Ovary (tissue), 9 donors: ENCODE data around the gene MAPT. TPM values are rescaled to one million over a fixed set of nuclear protein-coding genes. Genes with fewer than 3 reads are reported as not detected.

Experiments
- DNase-seq, 5 donors: peaks; one replicate each; pipeline ENCODE4 v3.0.0-alpha.2; 2019 to 2020
- H3K27ac ChIP-seq, 2 donors: fragments of 200-600 bp; one replicate each; pipeline versions ENCODE4 v1.5.1 to v1.8.0; 2019 to 2022
- H3K27me3 ChIP-seq: fragments of 200-600 bp; one replicate; pipeline ENCODE4 v1.8.0; 2022
- H3K36me3 ChIP-seq: fragments of 200-600 bp; sonication (generic); one replicate; pipeline ENCODE4 v1.5.1; 2019
- H3K4me1 ChIP-seq: one replicate; pipeline ENCODE4 v1.8.1; 2013; ENCODE audit warnings: mild to moderate bottlenecking, moderate library complexity; ENCODE audit not compliant: insufficient read depth
- H3K4me3 ChIP-seq: fragments of 200-600 bp; sonication (generic); one replicate; pipeline ENCODE4 v1.5.1; 2017
- H3K9me3 ChIP-seq, 2 donors: fragments of 200-600 bp in 1 of 2; sonication (generic) in 1 of 2; one replicate each; pipeline versions ENCODE4 v1.5.1 to v1.8.1; 2013 to 2019; ENCODE audit warnings: mild to moderate bottlenecking in 1 of 2, moderate library complexity in 1 of 2
- EP300 ChIP-seq: sonication (generic); formaldehyde crosslinking; IDR thresholded peaks from one replicate; pipeline ENCODE4 v1.6.1; 2017; ENCODE audit warnings: antibody characterized with exemption
- POLR2A ChIP-seq: fragments of 450-650 bp; IDR thresholded peaks from one replicate; pipeline ENCODE4 v1.6.1; 2017; ENCODE audit warnings: antibody characterized with exemption, mild to moderate bottlenecking, moderate library complexity
- WGBS, 3 donors: extraction: QIAGEN DNeasy Blood & Tissue Kit in 1 of 3; methylation state at CpG; one replicate each; pipeline versions ENCODE4 v1.1.5 to v1.1.7; 2013 to 2017; 5-methylcytosine and 5-hydroxymethylcytosine counted together
- intact Hi-C, 4 donors: fragments of 100-400 bp; cut with DNase I; formaldehyde crosslinking; loops; one replicate each; pipeline versions ENCODE4 v1.11.0 to v1.15.1; 2022 to 2023
- polyA plus RNA-seq, 2 donors: library from polyadenylated mRNA; stranded (reverse); fragments of 200-250 nt in 1 of 2; fragments of 350-450 nt in 1 of 2; fragmentation: Illumina TruSeq in 1 of 2; extraction: RNeasy Lipid Tissue Mini Kit (QIAGEN cat#74804) in 1 of 2; gene quantifications; one replicate each; pipeline ENCODE4 v1.2.3, GENCODE V29; 2013 to 2014
- total RNA-seq, 7 donors: library from RNA; depleted of rRNA in 2 of 7; stranded (reverse); fragments of >200 nt in 2 of 7; fragmentation: NEBNext Ultra II Directional in 3 of 7; extraction: Animal tissue kit (Norgen Biotek cat#: 25700) in 3 of 7; gene quantifications; one replicate each; pipeline versions ENCODE4 v1.1.0 to v1.2.4, GENCODE V29; 2016 to 2023
- TF ChIP-seq, protein P1 (sequence below), 3 donors: fragments of 450-650 bp in 2 of 3; fragments of 200-600 bp in 1 of 3; IDR thresholded peaks; one replicate each; pipeline versions ENCODE4 v1.5.1 to v1.8.0; 2016 to 2022; ENCODE audit warnings: antibody characterized with exemption in 3 of 3, mild to moderate bottlenecking in 1 of 3
- donor health status: DM: no; HTN: no; CAD: no; lungs with moderate emphysema.
- donor health status: DM: no; HTN: no; CAD: no.
- donor health status: Bipolar disorder and iron deficiency.
- donor health status: DM: yes; HTN: yes; CAD: no.
- donor health status: DM: no; HTN: no; CAD: no.
- donor health status: DM: yes; HTN: yes; CAD: no.

MAPT gene
- total and polyA plus RNA-seq, 9 donors = 0.40 to 2.2 (median 1.1) TPM

DNA sequence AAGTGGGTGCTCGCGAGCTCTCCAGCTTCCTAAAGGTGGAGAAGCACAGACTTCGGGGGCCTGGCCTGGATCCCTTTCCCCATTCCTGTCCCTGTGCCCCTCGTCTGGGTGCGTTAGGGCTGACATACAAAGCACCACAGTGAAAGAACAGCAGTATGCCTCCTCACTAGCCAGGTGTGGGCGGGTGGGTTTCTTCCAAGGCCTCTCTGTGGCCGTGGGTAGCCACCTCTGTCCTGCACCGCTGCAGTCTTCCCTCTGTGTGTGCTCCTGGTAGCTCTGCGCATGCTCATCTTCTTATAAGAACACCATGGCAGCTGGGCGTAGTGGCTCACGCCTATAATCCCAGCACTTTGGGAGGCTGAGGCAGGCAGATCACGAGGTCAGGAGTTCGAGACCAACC lies 102.8 kb downstream of the MAPT start:
- Histone ChIP-seq H3K4me3 (no peak overlapping the region), H3K9me3 (no peaks in the 10 kb centered on the region), H3K36me3 (no peaks in the 10 kb centered on the region), H3K4me1 (no peaks in the 10 kb centered on the region), H3K27me3 (no peaks in the 10 kb centered on the region), H3K27ac (no peak overlapping the region)
- intact Hi-C loops = no loop called here
- DNase-seq = no peak
- no peak for TF ChIP-seq POLR2A
- TF ChIP-seq EP300 = no peak
- TF ChIP-seq, protein P1, sequence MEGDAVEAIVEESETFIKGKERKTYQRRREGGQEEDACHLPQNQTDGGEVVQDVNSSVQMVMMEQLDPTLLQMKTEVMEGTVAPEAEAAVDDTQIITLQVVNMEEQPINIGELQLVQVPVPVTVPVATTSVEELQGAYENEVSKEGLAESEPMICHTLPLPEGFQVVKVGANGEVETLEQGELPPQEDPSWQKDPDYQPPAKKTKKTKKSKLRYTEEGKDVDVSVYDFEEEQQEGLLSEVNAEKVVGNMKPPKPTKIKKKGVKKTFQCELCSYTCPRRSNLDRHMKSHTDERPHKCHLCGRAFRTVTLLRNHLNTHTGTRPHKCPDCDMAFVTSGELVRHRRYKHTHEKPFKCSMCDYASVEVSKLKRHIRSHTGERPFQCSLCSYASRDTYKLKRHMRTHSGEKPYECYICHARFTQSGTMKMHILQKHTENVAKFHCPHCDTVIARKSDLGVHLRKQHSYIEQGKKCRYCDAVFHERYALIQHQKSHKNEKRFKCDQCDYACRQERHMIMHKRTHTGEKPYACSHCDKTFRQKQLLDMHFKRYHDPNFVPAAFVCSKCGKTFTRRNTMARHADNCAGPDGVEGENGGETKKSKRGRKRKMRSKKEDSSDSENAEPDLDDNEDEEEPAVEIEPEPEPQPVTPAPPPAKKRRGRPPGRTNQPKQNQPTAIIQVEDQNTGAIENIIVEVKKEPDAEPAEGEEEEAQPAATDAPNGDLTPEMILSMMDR (IDR thresholded peaks at IDR 0.05) = no peak
- 88 to 91% (median 88%) methylated on average over 13 of the region's 13 CpGs for WGBS, 3 donors

DNA sequence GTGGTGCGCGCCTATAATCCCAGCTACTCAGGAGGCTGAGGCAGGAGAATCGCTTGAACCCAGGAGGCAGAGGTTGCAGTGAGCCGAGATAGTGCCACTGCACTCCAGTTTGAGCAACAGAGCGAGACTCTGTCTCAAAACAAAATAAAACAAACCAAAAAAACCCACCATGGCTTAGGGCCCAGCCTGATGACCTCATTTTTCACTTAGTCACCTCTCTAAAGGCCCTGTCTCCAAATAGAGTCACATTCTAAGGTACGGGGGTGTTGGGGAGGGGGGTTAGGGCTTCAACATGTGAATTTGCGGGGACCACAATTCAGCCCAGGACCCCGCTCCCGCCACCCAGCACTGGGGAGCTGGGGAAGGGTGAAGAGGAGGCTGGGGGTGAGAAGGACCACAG lies 103.3 kb downstream of the MAPT start:
- no peaks in the 10 kb centered on the region for H3K36me3 ChIP-seq
- H3K9me3 ChIP-seq = no peaks in the 10 kb centered on the region
- intact Hi-C loops = no loop called here
- H3K4me1 ChIP-seq = no peaks in the 10 kb centered on the region
- no peak overlapping the region for H3K27ac ChIP-seq
- no peak for DNase-seq
- H3K27me3 ChIP-seq = no peaks in the 10 kb centered on the region
- TF ChIP-seq EP300 (no peak), POLR2A (no peak)
- TF ChIP-seq, protein P1 (IDR thresholded peaks at IDR 0.05) = no peak
- no peak overlapping the region for H3K4me3 ChIP-seq
- 80 to 87% (median 85%) methylated on average over 9 of the region's 9 CpGs for WGBS, 3 donors

DNA sequence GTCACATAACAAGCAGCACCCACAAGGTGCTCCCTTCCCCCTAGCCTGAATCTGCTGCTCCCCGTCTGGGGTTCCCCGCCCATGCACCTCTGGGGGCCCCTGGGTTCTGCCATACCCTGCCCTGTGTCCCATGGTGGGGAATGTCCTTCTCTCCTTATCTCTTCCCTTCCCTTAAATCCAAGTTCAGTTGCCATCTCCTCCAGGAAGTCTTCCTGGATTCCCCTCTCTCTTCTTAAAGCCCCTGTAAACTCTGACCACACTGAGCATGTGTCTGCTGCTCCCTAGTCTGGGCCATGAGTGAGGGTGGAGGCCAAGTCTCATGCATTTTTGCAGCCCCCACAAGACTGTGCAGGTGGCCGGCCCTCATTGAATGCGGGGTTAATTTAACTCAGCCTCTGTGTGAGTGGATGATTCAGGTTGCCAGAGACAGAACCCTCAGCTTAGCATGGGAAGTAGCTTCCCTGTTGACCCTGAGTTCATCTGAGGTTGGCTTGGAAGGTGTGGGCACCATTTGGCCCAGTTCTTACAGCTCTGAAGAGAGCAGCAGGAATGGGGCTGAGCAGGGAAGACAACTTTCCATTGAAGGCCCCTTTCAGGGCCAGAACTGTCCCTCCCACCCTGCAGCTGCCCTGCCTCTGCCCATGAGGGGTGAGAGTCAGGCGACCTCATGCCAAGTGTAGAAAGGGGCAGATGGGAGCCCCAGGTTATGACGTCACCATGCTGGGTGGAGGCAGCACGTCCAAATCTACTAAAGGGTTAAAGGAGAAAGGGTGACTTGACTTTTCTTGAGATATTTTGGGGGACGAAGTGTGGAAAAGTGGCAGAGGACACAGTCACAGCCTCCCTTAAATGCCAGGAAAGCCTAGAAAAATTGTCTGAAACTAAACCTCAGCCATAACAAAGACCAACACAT lies 104.9 kb downstream of the MAPT start, which contains the start of gene STH:
Gene STH (plus strand): TSS at position 264 of the 913 bp plus-strand sequence. CDS start 30 bp downstream, at position 294.
- 80 to 86% (median 82%) methylated on average over 8 of the region's 8 CpGs for WGBS, 3 donors
- intact Hi-C loops = no loop called here
- TF ChIP-seq EP300 = no peak
- TF ChIP-seq, protein P1 (IDR thresholded peaks at IDR 0.05) = no peak
- no peak for TF ChIP-seq POLR2A
- DNase-seq = no peak
- H3K27me3 ChIP-seq = no peaks in the 10 kb centered on the region
- H3K27ac ChIP-seq = no peak within 1 kb of the TSS
- H3K9me3 ChIP-seq = no peaks in the 10 kb centered on the region
- peaks cover 2% of the 10 kb centered on the region for H3K4me1 ChIP-seq
- H3K36me3 ChIP-seq = no peaks in the 10 kb centered on the region
- H3K4me3 ChIP-seq = no peak within 1 kb of the TSS

DNA sequence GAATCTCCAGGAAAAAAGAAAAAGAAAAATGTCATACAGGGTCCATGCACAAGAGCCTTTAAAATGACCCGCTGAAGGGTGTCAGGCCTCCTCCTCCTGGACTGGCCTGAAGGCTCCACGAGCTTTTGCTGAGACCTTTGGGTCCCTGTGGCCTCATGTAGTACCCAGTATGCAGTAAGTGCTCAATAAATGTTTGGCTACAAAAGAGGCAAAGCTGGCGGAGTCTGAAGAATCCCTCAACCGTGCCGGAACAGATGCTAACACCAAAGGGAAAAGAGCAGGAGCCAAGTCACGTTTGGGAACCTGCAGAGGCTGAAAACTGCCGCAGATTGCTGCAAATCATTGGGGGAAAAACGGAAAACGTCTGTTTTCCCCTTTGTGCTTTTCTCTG lies 105.5 kb downstream of the MAPT start:
- H3K4me1 ChIP-seq = peaks cover 2% of the 10 kb centered on the region
- no peaks in the 10 kb centered on the region for H3K9me3 ChIP-seq
- TF ChIP-seq, protein P1 (IDR thresholded peaks at IDR 0.05) = no peak
- TF ChIP-seq EP300 (no peak), POLR2A (no peak)
- no peak overlapping the region for H3K4me3 ChIP-seq
- H3K36me3 ChIP-seq = no peaks in the 10 kb centered on the region
- H3K27ac ChIP-seq = no peak overlapping the region
- DNase-seq = no peak
- H3K27me3 ChIP-seq = no peaks in the 10 kb centered on the region
- intact Hi-C loops = loop anchor here in 3 of 4 donors (5.0 to 10.0 kb wide), 2 partner anchors 212 to 215 kb away; no protein-coding TSS in a partner anchor
- WGBS, 3 donors = 60 to 75% (median 70%) methylated on average over 9 of the region's 9 CpGs
